HepG2 (cell line): ENCODE data around the gene NUDT16. TPM values are rescaled to one million over a fixed set of nuclear protein-coding genes. Genes with fewer than 3 reads are reported as not detected.
"Not testable (repeated sequence)": the region's sequence is repeated elsewhere in the genome, so short reads cannot be mapped to it uniquely, and the experiment has no call there.

Experiments used
- ATAC-seq: fragments of 200-7000 bp; cut with Tn5 transposase; 3 replicates; pipeline ENCODE4 v1.9.1; 2020; ENCODE audit warnings: mild to moderate bottlenecking, moderate library complexity
- BruUV-seq: library from RNA; stranded (reverse); fragments of 400-500 nt; replicated peaks from 2 replicates; lab custom pipeline; 2021; lab: Mats Ljungman, UMichigan
- CTCF ChIA-PET: fragments of 300-600 bp; formaldehyde crosslinking; extraction: SDS; loops from one replicate; lab custom pipeline; 2021; ENCODE audit warnings: low total read pairs, inconsistent platforms, low intra/inter-chr PET ratio; lab: Yijun Ruan, JAX
- POLR2A ChIA-PET: fragments of 350-600 bp; sonication (Branson Sonifier 250); formaldehyde crosslinking; loops from one replicate; lab custom pipeline; 2020; ENCODE audit warnings: antibody characterized with exemption, inconsistent platforms; lab: Yijun Ruan, JAX
- DNase-seq: peaks from one replicate; pipeline ENCODE4 v3.0.0-alpha.2; 2015; ENCODE audit warnings: low spot score
- FAIRE-seq: peaks from 3 replicates; lab custom pipeline; 2011; peaks lifted over from hg19 to GRCh38; lab: Jason Lieb, UNC
- H2AFZ ChIP-seq: one replicate; pipeline ENCODE4 v1.6.1; 2011; ENCODE audit warnings: low read length, inconsistent platforms
- H3K27ac ChIP-seq: fragments of 300-600 bp; 3 replicates; pipeline ENCODE4 v1.8.0; 2011; ENCODE audit warnings: mixed run types, mild to moderate bottlenecking, mixed read lengths, low read length, inconsistent platforms; ENCODE audit not compliant: insufficient read depth; ENCODE audit errors: extremely low read length
- H3K27me3 ChIP-seq, 2 experiments: fragments of 200-600 bp in 1 of 2; 2 replicates in 1 of 2; 3 replicates in 1 of 2; pipeline versions ENCODE4 v1.6.0 to v1.8.0; 2011; ENCODE audit warnings: low read length in 2 of 2, mild to moderate bottlenecking in 2 of 2, moderate library complexity in 2 of 2, inconsistent platforms in 1 of 2; ENCODE audit not compliant: insufficient read depth in 2 of 2, control insufficient read depth in 1 of 2
- H3K36me3 ChIP-seq, 2 experiments: fragments of 200-600 bp in 1 of 2; replicated peaks in 1 of 2; 2 replicates in 1 of 2; 3 replicates in 1 of 2; pipeline versions ENCODE4 v1.5.1 to v1.8.0; 2011; ENCODE audit warnings: low read length in 2 of 2, inconsistent platforms in 1 of 2; ENCODE audit not compliant: insufficient read depth in 2 of 2, control insufficient read depth in 1 of 2
- H3K4me1 ChIP-seq: 2 replicates; pipeline ENCODE4 v1.5.1; 2012; ENCODE audit warnings: low read length, inconsistent platforms; ENCODE audit not compliant: insufficient read depth
- H3K4me2 ChIP-seq: 2 replicates; pipeline ENCODE4 v1.6.0; 2011; ENCODE audit warnings: low read depth, low read length, inconsistent platforms
- H3K4me3 ChIP-seq, 3 experiments: fragments of 200-600 bp in 1 of 3; sonication (generic), shearing (Covaris generic) in 1 of 3; replicated peaks in 1 of 3; 2 replicates each; pipeline ENCODE4 v1.5.1; 2011 to 2016; ENCODE audit warnings: low read length in 3 of 3, inconsistent platforms in 2 of 3, low read depth in 2 of 3, mild to moderate bottlenecking in 2 of 3, control low read depth in 1 of 3, mixed read lengths in 1 of 3; ENCODE audit not compliant: insufficient read depth in 1 of 3
- H3K79me2 ChIP-seq: one replicate; pipeline ENCODE4 v1.6.1; 2011; ENCODE audit warnings: low read length, inconsistent platforms; ENCODE audit not compliant: insufficient read depth
- H3K9ac ChIP-seq: 2 replicates; pipeline ENCODE4 v1.6.0; 2011; ENCODE audit warnings: mild to moderate bottlenecking, low read depth, low read length, inconsistent platforms; ENCODE audit not compliant: insufficient read depth
- H3K9me3 ChIP-seq: 2 replicates; pipeline ENCODE4 v1.5.1; 2012; ENCODE audit warnings: mild to moderate bottlenecking, low read length
- H4K20me1 ChIP-seq: 2 replicates; pipeline ENCODE4 v1.6.0; 2011; ENCODE audit warnings: inconsistent platforms, mild to moderate bottlenecking, low read length, moderate library complexity; ENCODE audit not compliant: insufficient read depth
- ATAD3A ChIP-seq: sonication (generic); formaldehyde crosslinking; IDR thresholded peaks from 2 replicates; pipeline ENCODE4 v1.4.0; 2020; ENCODE audit warnings: missing genetic modification reagents
- HES4 ChIP-seq: sonication (generic); formaldehyde crosslinking; IDR thresholded peaks from 2 replicates; pipeline ENCODE4 v1.9.0; 2021; ENCODE audit warnings: mild to moderate bottlenecking, missing genetic modification reagents, borderline replicate concordance
- KDM5A ChIP-seq: fragments of 200-600 bp; sonication (generic); IDR thresholded peaks from 2 replicates; pipeline ENCODE4 v1.7.0; 2018; ENCODE audit warnings: antibody characterized with exemption, mild to moderate bottlenecking, low read length, borderline replicate concordance
- MEIS2 ChIP-seq: sonication (generic); formaldehyde crosslinking; IDR thresholded peaks from 2 replicates; pipeline ENCODE4 v1.9.0; 2021; ENCODE audit warnings: mild to moderate bottlenecking, missing genetic modification reagents
- RBAK ChIP-seq: sonication (generic); formaldehyde crosslinking; IDR thresholded peaks from 2 replicates; pipeline ENCODE4 v1.5.1; 2020; ENCODE audit warnings: mild to moderate bottlenecking, missing genetic modification reagents
- REPIN1 ChIP-seq: sonication (generic); formaldehyde crosslinking; IDR thresholded peaks from 2 replicates; pipeline ENCODE4 v1.8.0; 2022; ENCODE audit warnings: missing genetic modification reagents, low read depth, mild to moderate bottlenecking, borderline replicate concordance
- TGIF2 ChIP-seq: IDR thresholded peaks from 2 replicates; pipeline ENCODE4 v1.6.1; 2016; ENCODE audit warnings: control low read depth, missing compliant biosample characterization
- ZFX ChIP-seq: sonication (generic); formaldehyde crosslinking; IDR thresholded peaks from 2 replicates; pipeline ENCODE4 v1.4.0; 2020; ENCODE audit warnings: mild to moderate bottlenecking, low read depth, missing genetic modification reagents, moderate library complexity
- ZNF792 ChIP-seq: IDR thresholded peaks from 2 replicates; pipeline ENCODE4 v1.6.1; 2016
- ZSCAN31 ChIP-seq: sonication (generic); formaldehyde crosslinking; IDR thresholded peaks from 2 replicates; pipeline ENCODE4 v1.5.0; 2020; ENCODE audit warnings: low read depth, mild to moderate bottlenecking, missing genetic modification reagents
- WGBS: methylation state at CpG from one replicate; pipeline ENCODE4 v1.1.6; 2017; ENCODE audit warnings: low lambda C conversion rate; 5-methylcytosine and 5-hydroxymethylcytosine counted together
- in situ Hi-C: cut with HindIII; loops from 2 replicates; pipeline ENCODE4 v1.10.0; 2017; ENCODE audit warnings: low pct_unique_long_range_greater_than_20kb; ENCODE audit not compliant: extremely low pct_ligation_motif_present
- intact Hi-C: fragments of 100-400 bp; cut with micrococcal nuclease; formaldehyde crosslinking; loops from one replicate; pipeline ENCODE4 v1.10.0; 2022; ENCODE audit not compliant: unreplicated experiment
- polyA plus RNA-seq, 8 experiments: library from polyadenylated mRNA; depleted of rRNA in 3 of 8; stranded (reverse) in 7 of 8; unstranded in 1 of 8; fragments of >200 nt; fragmentation: Illumina TruSeq in 4 of 8; extraction: Trizol in 4 of 8; gene quantifications; 2 replicates each; pipeline versions ENCODE4 v1.2.1 to v1.2.3, GENCODE V29; 2011 to 2016; ENCODE audit warnings: low read depth in 4 of 8, missing spikeins in 1 of 8, mixed read lengths in 1 of 8; ENCODE audit not compliant: insufficient read depth in 1 of 8
- total RNA-seq, 5 experiments: library from RNA; depleted of rRNA; stranded (reverse); fragments of >200 nt; fragmentation: Illumina TruSeq; extraction: Trizol; gene quantifications; 2 replicates each; pipeline ENCODE4 v1.2.3, GENCODE V29; 2016; ENCODE audit warnings: low read depth in 1 of 5
- TF ChIP-seq, protein P1 (sequence below): sonication (generic); formaldehyde crosslinking; IDR thresholded peaks from 2 replicates; pipeline ENCODE4 v1.5.0; 2020; ENCODE audit warnings: mild to moderate bottlenecking, missing genetic modification reagents
- TF ChIP-seq, protein P2 (sequence below): sonication (generic); IDR thresholded peaks from 2 replicates; pipeline ENCODE4 v1.6.1; 2016; ENCODE audit warnings: low read depth, borderline replicate concordance
- TF ChIP-seq, protein P3 (sequence below): sonication (generic); formaldehyde crosslinking; IDR thresholded peaks from 2 replicates; pipeline ENCODE4 v1.4.0; 2020; ENCODE audit warnings: missing genetic modification reagents, borderline replicate concordance

NUDT16 gene
- total and polyA plus RNA-seq, 2 of the 13 experiments (the other 11 are each of a cell fraction or from before 2014, with no cell fraction given), result 5.4 to 14.8 TPM

DNA sequence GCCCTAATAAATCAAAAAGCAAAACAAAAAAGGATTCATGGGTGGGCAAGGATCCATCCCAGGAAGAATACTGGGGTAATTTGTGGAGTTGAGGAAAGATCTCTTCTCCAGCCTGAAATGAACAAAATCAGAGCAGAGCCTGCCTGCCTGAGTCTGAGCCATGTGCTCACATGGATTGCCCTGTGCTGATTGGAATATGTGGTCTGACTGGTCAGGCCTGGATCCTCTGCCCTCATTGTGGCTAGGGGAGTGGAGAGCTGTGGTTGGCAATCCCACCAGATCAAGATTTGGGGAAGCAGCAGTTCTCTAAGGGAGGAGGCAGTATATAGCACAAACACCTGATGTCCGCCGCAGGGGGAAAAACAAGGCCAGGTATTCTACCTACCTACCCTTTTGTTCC is 6.8 kb upstream of the NUDT16 start (continued):
- TF ChIP-seq HES4 (no peak), TGIF2 (CRISPR knock-in tag) (no peak), REPIN1 (CRISPR knock-in tag) (no peak), RBAK (no peak)
- TF ChIP-seq, protein P1, sequence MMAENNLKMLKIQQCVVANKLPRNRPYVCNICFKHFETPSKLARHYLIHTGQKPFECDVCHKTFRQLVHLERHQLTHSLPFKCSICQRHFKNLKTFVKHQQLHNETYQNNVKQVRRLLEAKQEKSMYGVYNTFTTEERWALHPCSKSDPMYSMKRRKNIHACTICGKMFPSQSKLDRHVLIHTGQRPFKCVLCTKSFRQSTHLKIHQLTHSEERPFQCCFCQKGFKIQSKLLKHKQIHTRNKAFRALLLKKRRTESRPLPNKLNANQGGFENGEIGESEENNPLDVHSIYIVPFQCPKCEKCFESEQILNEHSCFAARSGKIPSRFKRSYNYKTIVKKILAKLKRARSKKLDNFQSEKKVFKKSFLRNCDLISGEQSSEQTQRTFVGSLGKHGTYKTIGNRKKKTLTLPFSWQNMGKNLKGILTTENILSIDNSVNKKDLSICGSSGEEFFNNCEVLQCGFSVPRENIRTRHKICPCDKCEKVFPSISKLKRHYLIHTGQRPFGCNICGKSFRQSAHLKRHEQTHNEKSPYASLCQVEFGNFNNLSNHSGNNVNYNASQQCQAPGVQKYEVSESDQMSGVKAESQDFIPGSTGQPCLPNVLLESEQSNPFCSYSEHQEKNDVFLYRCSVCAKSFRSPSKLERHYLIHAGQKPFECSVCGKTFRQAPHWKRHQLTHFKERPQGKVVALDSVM (CRISPR knock-in tag), result no peak

DNA sequence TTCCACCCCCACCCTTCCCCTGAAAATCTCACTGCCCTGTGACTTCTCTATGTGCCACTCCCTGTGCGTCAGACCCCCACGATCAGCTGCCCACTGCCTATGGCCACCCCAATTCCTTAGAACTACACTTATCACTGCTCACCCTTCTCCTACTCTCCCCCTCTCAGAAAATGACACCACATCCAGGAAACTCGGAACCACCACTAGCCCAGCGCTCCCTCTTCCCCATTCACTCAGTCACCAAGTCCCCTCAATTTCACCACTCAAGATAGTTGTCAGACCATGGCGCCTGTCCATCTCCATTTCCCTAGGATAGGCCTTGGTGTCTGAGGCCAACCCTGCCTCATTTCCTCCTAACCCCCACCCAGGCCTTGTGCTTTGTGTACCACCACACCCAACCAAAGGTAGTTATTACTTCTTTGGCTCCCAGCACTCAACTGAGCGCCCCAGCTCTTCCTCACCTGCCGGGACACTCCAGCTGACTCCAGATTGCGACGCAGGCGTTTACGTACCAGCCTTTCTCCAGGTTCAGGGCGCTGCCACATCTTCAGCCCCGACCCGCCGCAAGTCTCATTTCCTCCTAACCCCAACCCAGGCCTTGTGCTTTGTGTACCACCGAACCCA is 641 bp upstream of the NUDT16 start:
- H4K20me1 ChIP-seq, H3K9me3 ChIP-seq, in situ Hi-C loops, H3K79me2 ChIP-seq, CTCF ChIA-PET, H3K27me3 ChIP-seq, DNase-seq, H3K36me3 ChIP-seq, FAIRE-seq: not testable (repeated sequence)
- Histone ChIP-seq H3K9ac (peak overlapping the region; percentile 62), H3K27ac (peak overlapping the region; percentile 42), H2AFZ (peak overlapping the region; percentile 20), H3K4me3 (peak overlapping the region; percentile 57 to 82 (median 77)), H3K4me1 (peaks cover 19% of the 10 kb centered on the region), H3K4me2 (peak overlapping the region; percentile 81)
- WGBS, result 2% methylated on average over 16 of the region's 16 CpGs
- intact Hi-C loops, result loop anchor here (5.0 to 10.0 kb wide), 4 partner anchors 106 to 346 kb away; partner anchors contain the start of gene MRPL3
- TF ChIP-seq, protein P2, sequence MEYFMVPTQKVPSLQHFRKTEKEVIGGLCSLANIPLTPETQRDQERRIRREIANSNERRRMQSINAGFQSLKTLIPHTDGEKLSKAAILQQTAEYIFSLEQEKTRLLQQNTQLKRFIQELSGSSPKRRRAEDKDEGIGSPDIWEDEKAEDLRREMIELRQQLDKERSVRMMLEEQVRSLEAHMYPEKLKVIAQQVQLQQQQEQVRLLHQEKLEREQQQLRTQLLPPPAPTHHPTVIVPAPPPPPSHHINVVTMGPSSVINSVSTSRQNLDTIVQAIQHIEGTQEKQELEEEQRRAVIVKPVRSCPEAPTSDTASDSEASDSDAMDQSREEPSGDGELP, result peak; percentile 53; the same call in 1 of the 2 replicates
- TF ChIP-seq, protein P3, sequence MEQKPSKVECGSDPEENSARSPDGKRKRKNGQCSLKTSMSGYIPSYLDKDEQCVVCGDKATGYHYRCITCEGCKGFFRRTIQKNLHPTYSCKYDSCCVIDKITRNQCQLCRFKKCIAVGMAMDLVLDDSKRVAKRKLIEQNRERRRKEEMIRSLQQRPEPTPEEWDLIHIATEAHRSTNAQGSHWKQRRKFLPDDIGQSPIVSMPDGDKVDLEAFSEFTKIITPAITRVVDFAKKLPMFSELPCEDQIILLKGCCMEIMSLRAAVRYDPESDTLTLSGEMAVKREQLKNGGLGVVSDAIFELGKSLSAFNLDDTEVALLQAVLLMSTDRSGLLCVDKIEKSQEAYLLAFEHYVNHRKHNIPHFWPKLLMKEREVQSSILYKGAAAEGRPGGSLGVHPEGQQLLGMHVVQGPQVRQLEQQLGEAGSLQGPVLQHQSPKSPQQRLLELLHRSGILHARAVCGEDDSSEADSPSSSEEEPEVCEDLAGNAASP (CRISPR knock-in tag), result 0 out of 2 replicates have a peak, but pooled peaks have one; percentile 3
- TF ChIP-seq ZNF792, result peak; percentile 9; the same call in 1 of the 2 replicates
- 0 out of 2 replicates have a peak, but pooled peaks have one; percentile 7 for TF ChIP-seq MEIS2
- TF ChIP-seq ZFX, result peak; percentile 72
- TF ChIP-seq KDM5A, result 0 out of 2 replicates have a peak, but pooled peaks have one; percentile 37
- TF ChIP-seq ZSCAN31, result 0 out of 2 replicates have a peak, but pooled peaks have one; percentile 1
- 0 out of 2 replicates have a peak, but pooled peaks have one; percentile 58 for TF ChIP-seq ATAD3A (CRISPR knock-in tag)
- peak; percentile 11 for ATAC-seq
- POLR2A ChIA-PET, result interaction anchor here (0.6 to 1.9 kb wide), 14 partner anchors 7 to 487 kb away, joined by 3 to 13 read pairs (median 4); partner anchors contain the start of genes ASTE1, ATP2C1 and NEK11
- BruUV-seq, result TSS peak; percentile 53
